ENCODE results near the gene WAC.
"Not testable (repeated sequence)": the region's sequence is repeated elsewhere in the genome, so short reads cannot be mapped to it uniquely, and the experiment has no call there.

Gene WAC

GRCh38 chr10:28561531-28561930 is 28.6 kb downstream of the WAC start:
- Histone ChIP-seq H3K27me3 (ENCODE audit: low read depth) (no peaks in the 10 kb centered on the region), H3K4me3 (no peak overlapping the region), H3K36me3 (replicated peaks) (peaks cover 22% of the 10 kb centered on the region), H3K9me3 (no peaks in the 10 kb centered on the region), H3K4me1 (peaks cover 30% of the 10 kb centered on the region)
- DNase-seq (ENCODE audit: low spot score in 2 of 2): no peak
- in situ Hi-C loops (cut with MboI; ENCODE audit: low sequenced_read_pairs): no loop called here

- DNase-seq (ENCODE audit: low spot score in 2 of 2): no peak
- Histone ChIP-seq H3K36me3 (replicated peaks) (peaks cover 22% of the 10 kb centered on the region), H3K27me3 (ENCODE audit: low read depth) (no peaks in the 10 kb centered on the region), H3K4me3 (no peak overlapping the region), H3K9me3 (no peaks in the 10 kb centered on the region), H3K4me1 (peaks cover 24% of the 10 kb centered on the region)
- in situ Hi-C loops (cut with MboI; ENCODE audit: low sequenced_read_pairs): no loop called here
These were observed 32.0 kb downstream of the WAC start for GRCh38 chr10:28564905-28565304.

- H3K27me3 ChIP-seq (ENCODE audit: low read depth): no peaks in the 10 kb centered on the region
- no peaks in the 10 kb centered on the region for H3K9me3 ChIP-seq
- no peak overlapping the region for H3K4me3 ChIP-seq
- DNase-seq (ENCODE audit: low spot score in 2 of 2): no peak
- H3K36me3 ChIP-seq (replicated peaks): peaks cover 14% of the 10 kb centered on the region
- in situ Hi-C loops (cut with MboI; ENCODE audit: low sequenced_read_pairs): no loop called here
- peaks cover 20% of the 10 kb centered on the region for H3K4me1 ChIP-seq
These were observed 33.6 kb downstream of the WAC start for GRCh38 chr10:28566458-28567015.

- in situ Hi-C loops (cut with MboI; ENCODE audit: low sequenced_read_pairs): no loop called here
- H3K9me3 ChIP-seq: no peaks in the 10 kb centered on the region
- no peaks in the 10 kb centered on the region for H3K27me3 ChIP-seq (ENCODE audit: low read depth)
- H3K36me3 ChIP-seq (replicated peaks): peaks cover 12% of the 10 kb centered on the region
- DNase-seq (ENCODE audit: low spot score in 2 of 2): no peak
- H3K4me1 ChIP-seq: peaks cover 24% of the 10 kb centered on the region
- no peak overlapping the region for H3K4me3 ChIP-seq
These were observed 36.7 kb downstream of the WAC start for GRCh38 chr10:28569506-28570159.

- Histone ChIP-seq H3K4me1 (peaks cover 29% of the 10 kb centered on the region), H3K36me3 (replicated peaks) (peaks cover 9% of the 10 kb centered on the region), H3K9me3 (no peaks in the 10 kb centered on the region), H3K27me3 (ENCODE audit: low read depth) (no peaks in the 10 kb centered on the region), H3K4me3 (no peak overlapping the region)
- no peak for DNase-seq (ENCODE audit: low spot score in 2 of 2)
- in situ Hi-C loops (cut with MboI; ENCODE audit: low sequenced_read_pairs): no loop called here
These were observed 37.7 kb downstream of the WAC start for GRCh38 chr10:28570598-28570997.

- no peak overlapping the region for H3K4me3 ChIP-seq
- peaks cover 26% of the 10 kb centered on the region for H3K4me1 ChIP-seq
- peaks cover 9% of the 10 kb centered on the region for H3K36me3 ChIP-seq (replicated peaks)
- no peak for DNase-seq (ENCODE audit: low spot score in 2 of 2)
- in situ Hi-C loops (cut with MboI; ENCODE audit: low sequenced_read_pairs): no loop called here
- H3K27me3 ChIP-seq (ENCODE audit: low read depth): no peaks in the 10 kb centered on the region
- no peaks in the 10 kb centered on the region for H3K9me3 ChIP-seq
These were observed 38.3 kb downstream of the WAC start for GRCh38 chr10:28571265-28571664.

- in situ Hi-C loops (cut with MboI; ENCODE audit: low sequenced_read_pairs); H3K4me3 ChIP-seq; DNase-seq (ENCODE audit: low spot score in 2 of 2); H3K9me3 ChIP-seq; H3K27me3 ChIP-seq (ENCODE audit: low read depth): not testable (repeated sequence)
- Histone ChIP-seq H3K36me3 (replicated peaks) (peaks cover 11% of the 10 kb centered on the region), H3K4me1 (peaks cover 24% of the 10 kb centered on the region)
These were observed 41.3 kb downstream of the WAC start for GRCh38 chr10:28574214-28574613.

- in situ Hi-C loops (cut with MboI; ENCODE audit: low sequenced_read_pairs): no loop called here
- Histone ChIP-seq H3K9me3 (no peaks in the 10 kb centered on the region), H3K36me3 (replicated peaks) (peaks cover 11% of the 10 kb centered on the region), H3K4me1 (peaks cover 28% of the 10 kb centered on the region), H3K4me3 (no peak overlapping the region), H3K27me3 (ENCODE audit: low read depth) (no peaks in the 10 kb centered on the region)
- DNase-seq (ENCODE audit: low spot score in 2 of 2): no peak
These were observed 42.9 kb downstream of the WAC start for GRCh38 chr10:28575852-28576251.

GRCh38 chr10:28577506-28577905 is 44.6 kb downstream of the WAC start:
- peaks cover 11% of the 10 kb centered on the region for H3K36me3 ChIP-seq (replicated peaks)
- no peaks in the 10 kb centered on the region for H3K9me3 ChIP-seq
- peaks cover 28% of the 10 kb centered on the region for H3K4me1 ChIP-seq
- no peak for DNase-seq (ENCODE audit: low spot score in 2 of 2)
- H3K27me3 ChIP-seq (ENCODE audit: low read depth): no peaks in the 10 kb centered on the region
- in situ Hi-C loops (cut with MboI; ENCODE audit: low sequenced_read_pairs): no loop called here
- H3K4me3 ChIP-seq: no peak overlapping the region

- Histone ChIP-seq H3K27me3 (ENCODE audit: low read depth) (no peaks in the 10 kb centered on the region), H3K36me3 (replicated peaks) (peaks cover 20% of the 10 kb centered on the region), H3K4me3 (no peak overlapping the region), H3K4me1 (peaks cover 20% of the 10 kb centered on the region), H3K9me3 (no peaks in the 10 kb centered on the region)
- DNase-seq (ENCODE audit: low spot score in 2 of 2): no peak
- in situ Hi-C loops (cut with MboI; ENCODE audit: low sequenced_read_pairs): no loop called here
These were observed 45.5 kb downstream of the WAC start for GRCh38 chr10:28578454-28578853.

GRCh38 chr10:28580825-28581224 is 47.9 kb downstream of the WAC start:
- H3K4me1 ChIP-seq: peaks cover 6% of the 10 kb centered on the region
- H3K9me3 ChIP-seq: no peaks in the 10 kb centered on the region
- H3K27me3 ChIP-seq (ENCODE audit: low read depth): no peaks in the 10 kb centered on the region
- no peak for DNase-seq (ENCODE audit: low spot score in 2 of 2)
- peaks cover 37% of the 10 kb centered on the region for H3K36me3 ChIP-seq (replicated peaks)
- H3K4me3 ChIP-seq: no peak overlapping the region
- in situ Hi-C loops (cut with MboI; ENCODE audit: low sequenced_read_pairs): no loop called here

- H3K4me1 ChIP-seq: peaks cover 6% of the 10 kb centered on the region
- no peaks in the 10 kb centered on the region for H3K27me3 ChIP-seq (ENCODE audit: low read depth)
- in situ Hi-C loops (cut with MboI; ENCODE audit: low sequenced_read_pairs): no loop called here
These were observed 49.0 kb downstream of the WAC start for GRCh38 chr10:28581916-28582315.

GRCh38 chr10:28585076-28585475 is 52.2 kb downstream of the WAC start:
- Histone ChIP-seq H3K36me3 (replicated peaks) (peaks cover 59% of the 10 kb centered on the region), H3K4me3 (no peak overlapping the region), H3K9me3 (no peaks in the 10 kb centered on the region), H3K4me1 (0 out of 2 replicates have a peak, but pooled peaks cover 4% of the 10 kb centered on the region), H3K27me3 (ENCODE audit: low read depth) (no peaks in the 10 kb centered on the region)
- in situ Hi-C loops (cut with MboI; ENCODE audit: low sequenced_read_pairs): no loop called here
- DNase-seq (ENCODE audit: low spot score in 2 of 2): no peak

More at GRCh38 chr10:28581916-28582315, 49.0 kb downstream of the WAC start:
- Histone ChIP-seq H3K36me3 (replicated peaks) (peaks cover 39% of the 10 kb centered on the region), H3K4me3 (no peak overlapping the region), H3K9me3 (no peaks in the 10 kb centered on the region)
- DNase-seq (ENCODE audit: low spot score in 2 of 2): no peak

- H3K36me3 ChIP-seq (replicated peaks): peaks cover 70% of the 10 kb centered on the region
- in situ Hi-C loops (cut with MboI; ENCODE audit: low sequenced_read_pairs): no loop called here
- no peak for DNase-seq (ENCODE audit: low spot score in 2 of 2)
These were observed 53.3 kb downstream of the WAC start for GRCh38 chr10:28586176-28586575.

More at GRCh38 chr10:28586176-28586575, 53.3 kb downstream of the WAC start:
- Histone ChIP-seq H3K9me3 (no peaks in the 10 kb centered on the region), H3K27me3 (ENCODE audit: low read depth) (no peaks in the 10 kb centered on the region), H3K4me1 (0 out of 2 replicates have a peak, but pooled peaks cover 4% of the 10 kb centered on the region), H3K4me3 (no peak overlapping the region)
